ENCODE measurements around the gene TLN1.

DNA sequence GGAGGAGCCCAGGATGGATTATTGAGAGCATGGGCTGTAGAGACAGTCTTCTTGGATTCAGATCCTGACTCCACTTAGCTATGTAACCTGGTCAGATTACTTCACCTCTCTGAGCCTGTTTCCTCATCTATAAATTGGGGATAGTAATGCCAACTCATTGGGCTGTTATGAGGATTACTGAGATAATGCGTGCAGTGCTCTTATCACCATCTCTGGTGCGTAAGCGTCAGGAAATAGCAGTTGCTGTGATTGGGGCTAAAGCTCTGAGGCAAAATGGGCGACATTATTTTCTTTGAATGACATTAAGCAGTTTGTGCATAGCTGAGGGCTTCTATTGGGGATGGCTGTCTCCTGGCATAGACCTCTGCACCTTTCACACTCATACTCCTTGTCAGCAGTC is 23.1 kb upstream of the TLN1 start:
- no peak for TF ChIP-seq POLR2A (IDR thresholded peaks at IDR 0.05)
- TF ChIP-seq, protein P1, sequence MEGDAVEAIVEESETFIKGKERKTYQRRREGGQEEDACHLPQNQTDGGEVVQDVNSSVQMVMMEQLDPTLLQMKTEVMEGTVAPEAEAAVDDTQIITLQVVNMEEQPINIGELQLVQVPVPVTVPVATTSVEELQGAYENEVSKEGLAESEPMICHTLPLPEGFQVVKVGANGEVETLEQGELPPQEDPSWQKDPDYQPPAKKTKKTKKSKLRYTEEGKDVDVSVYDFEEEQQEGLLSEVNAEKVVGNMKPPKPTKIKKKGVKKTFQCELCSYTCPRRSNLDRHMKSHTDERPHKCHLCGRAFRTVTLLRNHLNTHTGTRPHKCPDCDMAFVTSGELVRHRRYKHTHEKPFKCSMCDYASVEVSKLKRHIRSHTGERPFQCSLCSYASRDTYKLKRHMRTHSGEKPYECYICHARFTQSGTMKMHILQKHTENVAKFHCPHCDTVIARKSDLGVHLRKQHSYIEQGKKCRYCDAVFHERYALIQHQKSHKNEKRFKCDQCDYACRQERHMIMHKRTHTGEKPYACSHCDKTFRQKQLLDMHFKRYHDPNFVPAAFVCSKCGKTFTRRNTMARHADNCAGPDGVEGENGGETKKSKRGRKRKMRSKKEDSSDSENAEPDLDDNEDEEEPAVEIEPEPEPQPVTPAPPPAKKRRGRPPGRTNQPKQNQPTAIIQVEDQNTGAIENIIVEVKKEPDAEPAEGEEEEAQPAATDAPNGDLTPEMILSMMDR (IDR thresholded peaks at IDR 0.05), result no peak
